Chondrocyte (in vitro differentiated cells): ENCODE measurements around the gene CHRNA10. TPM values are rescaled to one million over a fixed set of nuclear protein-coding genes. Genes with fewer than 3 reads are reported as not detected.
"Not testable (repeated sequence)": the region's sequence is repeated elsewhere in the genome, so short reads cannot be mapped to it uniquely, and the experiment has no call there.

ENCODE experiments used
- DNase-seq: peaks from one replicate; pipeline ENCODE4 v3.0.0; 2021; ENCODE audit warnings: mixed read lengths, low spot score
- H3K27ac Mint-ChIP-seq: one replicate; pipeline ENCODE4 v1.8.0; 2021; ENCODE audit warnings: mild to moderate bottlenecking, moderate library complexity, mixed read lengths; ENCODE audit not compliant: unreplicated experiment
- H3K27me3 Mint-ChIP-seq: 2 replicates; pipeline ENCODE4 v1.8.0; 2021; ENCODE audit warnings: low read depth, mixed read lengths
- H3K36me3 Mint-ChIP-seq: 2 replicates; pipeline ENCODE4 v1.8.0; 2021; ENCODE audit warnings: low read depth, mixed read lengths
- H3K4me1 Mint-ChIP-seq: 2 replicates; pipeline ENCODE4 v1.8.0; 2021; ENCODE audit warnings: low read depth, mild to moderate bottlenecking, mixed read lengths
- H3K4me3 Mint-ChIP-seq: one replicate; pipeline ENCODE4 v1.8.0; 2021; ENCODE audit warnings: mild to moderate bottlenecking, moderate library complexity, mixed read lengths; ENCODE audit not compliant: unreplicated experiment
- H3K9me3 Mint-ChIP-seq: 2 replicates; pipeline ENCODE4 v1.8.0; 2021; ENCODE audit warnings: low read depth, mixed read lengths
- CTCF ChIP-seq: fragments of 200-600 bp; sonication (generic); IDR thresholded peaks from 2 replicates; pipeline ENCODE4 v1.5.0; 2021; ENCODE audit warnings: antibody characterized with exemption, mild to moderate bottlenecking, moderate library complexity
- total RNA-seq: library from RNA; stranded (reverse); gene quantifications from 3 replicates; pipeline ENCODE4 v1.2.1, GENCODE V29; 2021

The CHRNA10 gene
- total RNA-seq, 1 donor from 2014 or later = 0.75 TPM

- no peaks in the 10 kb centered on the region for H3K4me1 Mint-ChIP-seq
- peaks cover 4% of the 10 kb centered on the region for H3K36me3 Mint-ChIP-seq
- no peak for DNase-seq
- TF ChIP-seq CTCF = no peak
- H3K27ac Mint-ChIP-seq = no peak overlapping the region
- H3K9me3 Mint-ChIP-seq = peaks cover 6% of the 10 kb centered on the region
- peaks cover 2% of the 10 kb centered on the region for H3K27me3 Mint-ChIP-seq
- no peak overlapping the region for H3K4me3 Mint-ChIP-seq
These were observed 12.9 kb downstream of the CHRNA10 start for GRCh38 chr11:3658252-3658651.

GRCh38 chr11:3657331-3657730 is 13.9 kb downstream of the CHRNA10 start:
- H3K4me3 Mint-ChIP-seq, H3K4me1 Mint-ChIP-seq, H3K27me3 Mint-ChIP-seq, DNase-seq, H3K9me3 Mint-ChIP-seq, H3K36me3 Mint-ChIP-seq, H3K27ac Mint-ChIP-seq: not testable (repeated sequence)

GRCh38 chr11:3655547-3655946 is 15.6 kb downstream of the CHRNA10 start:
- Mint-ChIP-seq H3K4me1 (no peaks in the 10 kb centered on the region), H3K4me3 (no peak overlapping the region), H3K27me3 (peaks cover 5% of the 10 kb centered on the region), H3K27ac (no peak overlapping the region), H3K9me3 (peaks cover 6% of the 10 kb centered on the region), H3K36me3 (peaks cover 4% of the 10 kb centered on the region)
- DNase-seq = no peak
- no peak for TF ChIP-seq CTCF

- not testable (repeated sequence) for H3K27ac Mint-ChIP-seq, H3K9me3 Mint-ChIP-seq, DNase-seq, H3K36me3 Mint-ChIP-seq, H3K4me1 Mint-ChIP-seq, H3K4me3 Mint-ChIP-seq
- peaks cover 34% of the 10 kb centered on the region for H3K27me3 Mint-ChIP-seq
These were observed 18.7 kb downstream of the CHRNA10 start for GRCh38 chr11:3652514-3652913.

- H3K27me3 Mint-ChIP-seq = peaks cover 35% of the 10 kb centered on the region
- H3K4me3 Mint-ChIP-seq, H3K27ac Mint-ChIP-seq, H3K4me1 Mint-ChIP-seq, H3K9me3 Mint-ChIP-seq, H3K36me3 Mint-ChIP-seq, DNase-seq: not testable (repeated sequence)
These were observed 21.8 kb downstream of the CHRNA10 start for GRCh38 chr11:3649374-3649773.

GRCh38 chr11:3648843-3649242 is 22.3 kb downstream of the CHRNA10 start:
- peaks cover 35% of the 10 kb centered on the region for H3K27me3 Mint-ChIP-seq
- peaks cover 10% of the 10 kb centered on the region for H3K4me1 Mint-ChIP-seq
- DNase-seq, H3K36me3 Mint-ChIP-seq, H3K4me3 Mint-ChIP-seq, H3K9me3 Mint-ChIP-seq, H3K27ac Mint-ChIP-seq: not testable (repeated sequence)

- no peak overlapping the region for H3K27ac Mint-ChIP-seq
- no peaks in the 10 kb centered on the region for H3K36me3 Mint-ChIP-seq
- peaks cover 31% of the 10 kb centered on the region for H3K27me3 Mint-ChIP-seq
- no peak for TF ChIP-seq CTCF
- peaks cover 16% of the 10 kb centered on the region for H3K4me1 Mint-ChIP-seq
- no peak overlapping the region for H3K4me3 Mint-ChIP-seq
- no peak for DNase-seq
- no peaks in the 10 kb centered on the region for H3K9me3 Mint-ChIP-seq
These were observed 25.6 kb downstream of the CHRNA10 start for GRCh38 chr11:3645552-3645951.
